CD4-positive, alpha-beta T cell treated with Interleukin-21 for 1 hour (primary cell): Measurements from ENCODE around the gene CLRN2.

Experiments used
- DNase-seq: peaks from one replicate; pipeline ENCODE4 v3.0.0-alpha.2; 2020

The CLRN2 gene, protein sequence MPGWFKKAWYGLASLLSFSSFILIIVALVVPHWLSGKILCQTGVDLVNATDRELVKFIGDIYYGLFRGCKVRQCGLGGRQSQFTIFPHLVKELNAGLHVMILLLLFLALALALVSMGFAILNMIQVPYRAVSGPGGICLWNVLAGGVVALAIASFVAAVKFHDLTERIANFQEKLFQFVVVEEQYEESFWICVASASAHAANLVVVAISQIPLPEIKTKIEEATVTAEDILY

DNA sequence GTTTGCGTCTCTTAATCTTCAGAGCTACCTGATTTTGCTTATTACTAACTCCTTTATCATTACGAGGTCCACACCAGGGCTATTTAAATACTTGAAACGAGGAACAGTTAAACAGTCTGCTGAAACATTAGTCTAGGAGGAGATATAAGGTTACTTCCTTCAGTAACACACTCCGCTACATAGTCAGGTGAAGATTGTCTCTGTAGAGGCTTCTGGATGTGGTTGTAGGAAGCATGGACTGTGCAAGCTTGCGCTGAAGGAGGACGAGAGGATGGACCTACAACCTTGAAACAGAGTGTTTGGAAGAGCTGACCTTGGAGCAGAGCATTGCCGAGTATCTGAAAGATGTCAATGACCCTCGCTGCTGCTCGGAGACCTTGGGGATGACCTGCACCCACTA, at the start of gene CLRN2:
Gene CLRN2, plus strand, starts transcription at position 301 of the 400 bp plus-strand sequence. CDS start 102 bp downstream, outside the sequence.
- no peak for DNase-seq

DNA sequence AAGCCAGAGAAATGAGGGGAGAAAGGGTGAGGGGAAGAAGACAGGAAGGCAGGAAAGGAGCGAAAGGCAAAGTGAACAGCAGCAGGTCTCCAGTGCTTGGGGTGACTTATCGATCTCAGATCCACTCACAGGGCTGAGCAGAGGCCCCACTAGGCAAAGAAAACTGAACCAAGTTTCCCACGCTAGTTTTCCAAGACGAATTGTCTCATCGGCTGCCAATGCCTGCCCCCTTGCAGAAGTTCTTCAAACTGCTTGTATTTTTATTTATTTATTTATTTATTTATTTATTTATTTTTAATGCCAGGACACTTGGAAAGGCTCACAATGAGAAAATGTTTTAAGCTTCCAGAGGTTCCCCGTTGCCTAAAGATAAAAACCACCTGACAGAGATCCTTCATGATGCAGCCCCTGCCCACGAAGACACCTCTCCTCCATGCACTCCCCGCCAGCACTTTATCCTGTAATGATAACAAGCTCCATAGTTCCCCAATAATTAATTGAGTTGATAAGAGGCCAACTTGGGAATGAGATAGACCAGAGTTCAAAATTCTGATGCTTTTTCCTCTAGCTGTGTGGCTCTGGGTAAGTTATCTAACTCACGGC, 46.2 kb upstream of the CLRN2 start:
- no peak for DNase-seq

DNA sequence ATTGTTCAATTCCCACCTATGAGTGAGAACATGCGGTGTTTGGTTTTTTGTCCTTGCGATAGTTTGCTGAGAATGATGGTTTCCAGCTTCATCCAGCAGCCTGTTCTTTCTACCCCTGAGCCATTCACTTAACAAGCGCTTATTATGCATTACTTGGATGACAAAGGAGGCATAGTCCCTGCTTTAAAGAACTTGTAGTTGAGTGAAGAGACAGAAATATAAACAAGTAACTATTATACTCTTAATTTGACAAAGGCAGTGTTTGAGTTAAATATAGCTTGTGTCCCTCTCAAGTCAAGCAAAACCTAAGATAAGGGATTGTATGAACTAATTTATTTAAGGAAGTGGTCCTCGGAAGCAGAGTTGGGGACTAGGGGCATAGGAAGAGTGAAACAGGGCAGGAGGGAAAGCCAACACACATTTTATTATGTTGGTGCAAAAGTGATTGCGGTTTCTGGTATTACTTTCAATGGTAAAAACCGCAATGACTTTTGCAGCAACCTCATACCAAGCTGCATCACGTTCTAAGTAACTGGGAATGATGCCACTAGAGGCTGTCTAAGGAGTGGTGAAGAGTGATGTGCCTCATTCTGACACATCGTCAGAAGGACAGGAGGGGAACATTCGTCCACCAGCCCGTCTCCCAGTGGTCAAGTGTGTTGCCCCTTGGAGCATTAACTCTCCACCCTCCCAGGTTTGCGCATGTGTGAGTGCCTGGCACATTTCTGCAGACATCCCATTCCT, 44.9 kb upstream of the CLRN2 start:
- no peak for DNase-seq

DNA sequence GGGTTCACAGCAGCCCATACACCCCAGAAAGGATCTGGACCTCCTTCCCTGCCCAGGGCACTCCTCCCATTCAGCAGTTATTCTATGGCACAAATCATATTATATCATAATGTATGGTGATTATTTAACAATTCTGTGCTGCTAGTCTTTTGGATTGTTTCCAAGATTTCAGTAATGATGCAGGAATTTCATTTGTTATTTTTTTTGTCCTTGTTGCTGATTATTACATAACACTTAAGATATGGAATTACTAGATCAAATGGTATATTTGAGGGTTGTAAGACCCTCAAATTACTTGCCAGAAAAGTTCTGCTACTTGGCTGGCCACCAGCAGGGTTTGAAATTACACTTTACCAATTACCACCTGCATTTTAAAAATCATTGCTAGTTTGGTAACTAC, 39.5 kb upstream of the CLRN2 start:
- no peak for DNase-seq

DNA sequence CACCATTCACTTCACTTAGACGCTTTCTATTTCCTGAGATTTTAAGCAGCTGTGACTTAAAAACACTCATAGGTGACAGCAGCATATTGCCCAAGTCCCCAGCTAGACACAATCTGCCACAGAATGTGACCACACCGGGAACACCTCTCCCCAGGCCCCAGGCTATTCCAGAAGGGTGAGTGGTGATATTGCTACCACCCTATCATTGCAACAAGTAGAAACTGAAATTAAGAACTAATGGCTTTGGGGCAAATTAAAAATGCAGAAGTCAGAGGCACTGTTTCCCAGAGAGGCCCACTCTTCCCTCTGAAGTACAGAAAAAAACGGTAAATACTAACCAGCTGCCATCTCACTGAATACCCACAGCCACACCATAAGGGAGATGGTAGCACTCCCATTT, 38.1 kb upstream of the CLRN2 start:
- no peak for DNase-seq

DNA sequence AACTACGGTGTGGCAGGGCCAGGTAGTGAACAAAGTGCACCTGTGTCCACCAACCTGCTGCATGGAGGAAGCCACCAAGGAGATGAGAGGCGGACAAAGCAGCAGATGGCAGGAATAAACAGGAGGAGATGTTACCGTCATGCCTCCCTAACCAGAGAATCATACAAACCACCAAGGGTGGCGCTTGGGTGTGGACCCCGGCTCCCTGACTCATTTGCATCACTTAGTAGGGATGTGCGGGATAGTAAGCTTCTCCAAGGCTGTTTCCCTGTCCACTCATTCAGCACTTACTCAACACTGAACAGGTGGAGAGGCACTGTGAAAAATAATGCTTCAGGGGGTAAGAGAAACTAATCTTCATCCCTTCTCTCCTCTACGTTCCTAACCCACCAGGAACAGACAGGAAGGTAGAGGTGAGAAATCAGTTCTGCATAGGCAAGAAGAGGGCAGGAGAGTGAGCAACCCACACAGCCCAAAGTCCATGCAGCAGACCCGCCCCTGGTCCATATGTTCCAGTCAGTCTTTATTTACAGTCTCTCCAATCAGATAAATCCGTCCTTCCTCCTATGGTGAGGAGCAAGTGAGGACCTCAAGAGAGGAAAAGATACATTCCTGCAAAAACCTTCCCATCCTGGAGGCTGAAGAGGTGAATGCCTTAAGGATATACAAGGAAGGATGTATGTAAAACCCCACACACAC, 37.0 kb upstream of the CLRN2 start:
- no peak for DNase-seq

DNA sequence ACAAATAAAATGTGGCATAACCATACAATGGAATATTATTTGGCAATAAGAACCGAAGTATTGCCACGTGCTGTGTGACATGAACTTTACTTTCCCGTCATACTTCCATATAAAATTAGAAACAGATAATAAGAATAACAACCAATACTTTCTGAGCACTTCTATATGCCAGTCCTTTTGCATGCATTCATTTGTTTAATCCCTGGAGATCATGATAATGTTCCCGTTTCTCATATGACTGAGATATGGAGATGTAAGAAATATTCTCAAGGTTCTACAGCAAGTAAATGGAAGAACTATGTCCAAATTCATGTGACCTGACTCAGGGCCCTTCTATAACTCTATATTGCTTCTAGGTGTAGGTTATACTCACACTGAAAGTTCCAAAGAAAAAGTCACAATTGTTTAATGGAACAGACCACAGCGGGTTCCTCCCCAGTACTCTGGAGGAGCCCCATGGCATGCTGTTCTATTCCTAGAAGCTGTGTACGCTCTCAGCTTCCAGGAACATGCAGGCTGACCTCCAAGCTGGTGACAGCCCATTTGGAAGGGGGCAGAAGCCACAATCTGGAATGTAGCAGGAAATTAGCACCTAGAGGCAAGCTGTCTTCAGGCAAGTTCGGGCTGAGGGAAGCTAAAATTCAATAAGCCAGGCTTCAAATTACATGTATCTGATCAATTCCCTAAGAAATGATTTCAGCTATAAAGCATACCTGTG, 34.6 kb upstream of the CLRN2 start:
- DNase-seq: no peak

DNA sequence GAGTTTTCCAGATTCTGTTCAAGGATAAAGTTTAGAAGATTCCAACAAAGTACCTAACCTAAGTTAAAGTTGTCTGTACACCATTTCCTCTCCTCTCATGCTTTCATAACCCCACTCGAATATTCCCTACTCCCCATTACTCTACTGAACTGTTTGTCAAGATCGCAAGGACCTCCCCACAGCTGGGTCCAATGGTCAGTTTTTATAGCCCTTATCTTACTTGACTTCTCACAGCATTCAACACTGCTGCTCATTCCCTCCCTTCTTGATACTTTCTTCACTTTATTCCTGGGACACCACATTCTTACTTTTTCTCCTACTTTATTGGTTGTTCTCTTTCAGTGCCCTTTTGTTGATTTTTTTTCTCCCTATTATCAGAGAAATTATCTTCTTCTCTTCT, 34.0 kb upstream of the CLRN2 start:
- DNase-seq: no peak

DNA sequence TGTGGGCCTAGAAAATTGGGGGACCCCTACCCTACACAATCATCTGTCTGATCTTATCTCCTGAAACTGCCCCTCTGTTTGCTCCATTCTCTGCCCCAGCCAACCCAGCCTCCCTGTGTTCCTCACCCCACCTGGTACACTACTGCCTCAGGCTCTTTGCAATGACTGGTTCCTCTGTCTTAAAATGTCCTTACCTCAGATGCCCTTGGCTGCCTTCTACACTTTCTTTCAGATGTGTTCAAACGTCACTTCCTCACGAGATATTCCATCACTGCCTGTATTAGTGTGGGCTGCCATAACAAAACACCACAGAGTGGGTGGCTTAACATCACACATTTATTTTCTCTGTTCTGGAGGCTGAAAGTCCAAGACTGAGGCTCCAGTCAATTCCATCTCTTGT, 32.2 kb upstream of the CLRN2 start:
- DNase-seq: no peak

DNA sequence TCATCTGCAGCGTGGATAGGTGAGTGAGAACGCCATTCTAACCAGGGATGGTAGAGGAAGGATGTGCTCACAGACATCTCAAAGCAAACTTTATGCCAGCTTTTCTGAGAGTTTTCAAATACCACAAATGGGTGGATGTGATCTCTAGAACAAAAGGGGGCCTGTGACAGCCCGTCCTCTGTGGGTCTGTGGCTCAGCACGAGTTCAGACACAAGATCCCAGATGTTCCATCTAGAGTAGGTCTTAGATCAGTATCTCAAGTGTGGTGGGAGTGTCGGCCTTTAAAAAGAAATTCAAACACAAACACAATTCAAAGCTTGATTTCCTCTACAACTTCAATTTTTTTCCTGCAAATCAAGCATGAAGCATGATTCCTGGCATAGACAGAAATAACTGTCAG, 25.8 kb upstream of the CLRN2 start:
- DNase-seq: no peak

DNA sequence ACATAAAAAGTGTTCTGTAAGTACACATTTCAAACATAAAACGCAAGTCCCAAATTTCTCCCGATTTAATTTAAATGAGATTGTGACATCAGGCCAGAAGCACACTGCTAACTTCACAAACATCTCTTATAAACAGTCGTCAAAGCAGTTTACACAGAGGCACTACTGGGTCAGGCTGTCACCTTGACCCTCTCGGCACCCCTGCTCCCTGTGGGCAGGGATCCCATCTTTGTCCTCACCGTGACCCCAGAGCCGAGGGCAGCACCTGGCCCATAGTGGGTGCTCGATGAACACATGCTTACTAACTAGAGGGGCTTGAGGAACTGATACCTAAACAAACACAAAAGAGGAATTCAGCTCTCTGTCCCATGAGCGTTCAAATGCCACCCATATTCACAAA, 25.2 kb upstream of the CLRN2 start:
- DNase-seq: no peak

DNA sequence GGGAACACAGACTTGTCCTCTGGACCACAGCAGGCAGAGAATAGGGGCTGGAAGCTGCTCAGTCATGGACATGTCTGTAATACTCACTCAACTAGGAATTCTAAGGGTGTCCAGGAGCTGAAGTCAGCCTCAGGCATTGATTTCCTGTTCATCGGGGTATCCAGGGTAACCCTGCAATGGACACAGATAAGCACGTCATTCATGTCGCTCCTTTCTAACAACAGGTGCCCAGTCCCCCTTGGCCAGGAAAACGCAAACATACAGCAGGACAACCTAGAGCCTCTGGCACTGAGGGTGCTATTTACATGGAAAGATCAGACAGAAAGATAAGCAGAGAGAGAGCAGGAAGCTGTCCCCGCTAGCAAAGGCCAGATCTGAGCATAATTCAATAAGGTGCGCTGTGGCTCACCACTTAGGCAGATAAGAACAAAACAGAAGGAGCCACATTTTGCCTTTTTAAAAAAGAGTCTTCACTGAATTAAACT, 24.3 kb upstream of the CLRN2 start:
- no peak for DNase-seq

DNA sequence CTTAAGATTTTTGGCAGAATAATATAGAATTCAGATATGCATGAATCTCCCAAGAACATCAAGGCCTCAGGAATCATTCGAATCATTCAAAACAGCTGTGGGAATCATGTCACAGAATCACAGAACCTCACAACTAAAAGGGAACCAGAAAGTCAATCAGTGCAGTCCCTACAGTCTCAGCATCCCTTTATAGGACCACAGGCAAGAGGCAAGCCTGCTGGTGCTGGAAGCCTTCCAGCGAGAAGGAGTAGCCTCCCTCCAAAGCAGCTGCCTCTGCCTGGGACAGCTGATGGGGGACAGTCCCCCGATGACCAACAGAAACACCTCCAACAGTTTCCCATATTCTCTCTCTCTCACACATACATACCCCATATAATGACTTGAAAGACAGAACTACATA, 23.8 kb upstream of the CLRN2 start:
- no peak for DNase-seq

DNA sequence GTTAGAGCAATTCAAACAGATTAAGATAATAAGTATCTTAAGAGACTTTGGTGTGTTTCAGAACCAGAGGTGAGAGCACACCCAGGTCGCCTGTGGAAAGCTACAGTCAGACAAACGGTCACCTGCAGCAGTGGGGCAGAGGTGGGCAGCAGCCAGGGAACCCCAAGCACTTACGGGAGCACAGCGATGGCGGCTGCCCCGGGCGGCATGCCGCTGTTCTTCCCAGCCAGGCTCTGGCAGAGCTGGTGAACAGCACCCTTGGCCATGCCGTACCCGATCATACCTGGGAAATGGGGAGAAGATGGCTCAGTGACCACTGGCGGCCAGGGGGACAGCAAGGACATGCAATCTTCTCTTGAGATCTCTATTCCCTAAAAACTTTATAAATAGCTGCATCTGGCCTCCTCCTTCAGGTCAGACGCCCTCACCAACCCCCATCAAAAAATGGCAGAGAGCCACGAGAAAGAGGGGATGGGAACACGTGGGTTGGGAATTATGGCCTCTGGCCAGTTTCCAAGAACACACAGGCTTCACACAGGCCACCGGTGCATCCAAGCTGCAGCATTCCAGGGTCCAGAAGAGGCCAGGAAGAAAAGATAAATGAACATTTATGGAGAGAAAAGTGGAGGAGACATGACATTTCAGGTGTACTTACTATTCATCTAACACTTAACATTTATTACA, 22.8 kb upstream of the CLRN2 start:
- no peak for DNase-seq

DNA sequence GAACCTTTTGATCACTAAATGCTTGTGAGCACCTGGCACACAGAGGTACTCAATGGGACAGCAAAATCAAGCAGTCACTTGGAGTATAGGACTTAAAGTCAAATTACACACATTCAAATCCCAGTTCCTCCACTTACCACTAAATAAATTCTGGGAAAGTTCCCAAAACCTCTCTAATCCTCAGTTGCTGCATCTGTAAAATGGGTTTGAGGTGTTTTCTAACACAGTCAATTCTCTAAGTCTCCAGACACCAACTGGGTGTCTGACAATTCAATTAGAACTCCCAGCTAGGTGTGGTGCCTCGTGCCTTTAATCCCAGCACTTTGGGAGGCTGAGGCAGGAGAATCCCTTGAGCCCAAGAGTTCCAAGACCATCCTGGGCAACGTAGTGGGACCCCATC, 22.1 kb upstream of the CLRN2 start:
- no peak for DNase-seq

DNA sequence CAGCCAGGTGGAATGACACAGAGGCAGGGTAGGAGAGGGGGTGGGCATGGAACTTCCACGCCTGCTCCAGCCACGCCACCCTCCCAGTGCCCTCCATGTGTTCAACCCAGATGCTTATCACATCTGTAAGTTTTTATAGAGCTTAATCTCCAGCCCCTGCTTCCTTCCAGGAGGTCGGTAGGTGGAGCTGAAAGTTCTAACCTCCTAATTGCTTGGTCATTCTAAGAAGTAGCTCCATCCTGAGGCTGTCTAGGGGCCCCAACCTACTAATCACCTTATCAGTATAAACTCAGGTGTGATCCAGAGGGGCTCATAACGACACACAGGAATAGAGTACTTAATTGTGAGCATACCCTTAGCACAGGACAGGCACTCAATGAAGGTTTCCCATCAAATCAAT, 21.3 kb upstream of the CLRN2 start:
- DNase-seq: no peak

DNA sequence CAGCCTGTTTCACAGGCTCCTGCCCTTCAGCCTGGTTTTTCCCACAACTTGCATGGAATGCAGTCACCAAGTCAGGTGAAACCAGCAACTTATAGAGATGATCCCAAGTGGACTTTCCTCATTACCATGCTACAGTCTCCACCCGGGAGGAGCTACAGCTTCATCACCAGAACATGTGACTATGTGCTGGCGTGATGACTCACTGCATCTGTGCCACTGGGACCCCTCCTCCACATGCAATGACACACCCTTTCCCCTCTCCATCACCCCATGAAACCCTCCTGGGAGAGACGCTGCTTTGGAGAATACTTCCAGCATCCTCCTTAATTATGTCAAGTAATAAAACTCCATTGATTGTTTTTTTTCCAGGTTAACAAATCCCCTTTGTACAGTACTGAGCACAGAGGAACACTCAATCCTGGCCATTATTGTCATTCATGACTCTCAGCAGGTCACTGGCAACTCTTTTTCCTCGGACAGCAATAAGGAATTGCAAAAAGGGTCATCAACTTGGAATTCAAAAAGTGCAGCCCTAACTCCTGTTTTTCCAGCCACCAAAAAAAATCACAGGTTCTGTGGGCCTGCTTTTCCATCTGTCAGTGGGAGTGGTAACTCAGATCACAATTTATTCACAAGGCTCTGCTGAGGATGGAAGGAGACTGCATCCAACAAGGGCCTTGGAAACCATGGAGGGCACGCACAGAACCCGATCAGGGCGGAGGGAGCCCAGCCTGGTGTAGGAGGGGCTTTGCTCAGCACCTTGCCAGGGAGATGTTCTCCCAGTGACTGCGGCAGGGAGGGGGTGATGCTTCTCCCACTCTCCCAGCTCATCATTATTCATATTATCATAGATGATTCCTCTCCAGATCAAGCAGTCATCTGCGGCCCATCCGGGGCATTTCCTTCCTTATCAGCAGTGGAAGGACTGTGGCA, 20.4 kb upstream of the CLRN2 start:
- DNase-seq: no peak

DNA sequence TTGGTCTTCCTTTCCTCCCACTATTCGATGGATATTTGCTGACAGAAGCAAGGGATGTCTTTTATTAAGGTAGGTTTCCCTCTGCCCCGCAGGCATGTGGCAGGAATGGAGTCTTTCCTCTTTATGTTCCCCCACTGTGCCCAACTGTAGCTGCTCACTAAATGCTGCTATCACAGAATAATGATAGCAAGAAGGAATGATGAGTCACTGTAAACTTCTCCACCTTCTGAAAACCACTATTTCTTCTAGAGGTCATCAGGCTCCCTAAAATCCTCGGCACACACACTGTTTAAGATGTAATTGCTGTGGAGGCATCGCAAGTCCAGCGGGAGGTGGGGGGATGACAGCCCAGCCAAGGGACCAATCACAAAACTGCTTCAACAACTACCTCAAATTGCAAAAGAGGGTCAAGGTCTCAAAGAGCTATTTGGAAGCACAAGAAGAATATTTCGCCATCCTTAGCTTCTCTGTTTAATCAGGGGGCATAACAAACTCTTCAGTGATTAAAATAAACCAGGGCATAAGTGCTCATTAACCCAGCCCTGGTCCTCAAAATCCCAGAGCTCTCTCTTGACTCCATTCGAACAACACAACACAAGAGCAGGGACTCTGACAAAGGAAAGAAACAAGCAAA, 17.0 kb upstream of the CLRN2 start:
- no peak for DNase-seq

DNA sequence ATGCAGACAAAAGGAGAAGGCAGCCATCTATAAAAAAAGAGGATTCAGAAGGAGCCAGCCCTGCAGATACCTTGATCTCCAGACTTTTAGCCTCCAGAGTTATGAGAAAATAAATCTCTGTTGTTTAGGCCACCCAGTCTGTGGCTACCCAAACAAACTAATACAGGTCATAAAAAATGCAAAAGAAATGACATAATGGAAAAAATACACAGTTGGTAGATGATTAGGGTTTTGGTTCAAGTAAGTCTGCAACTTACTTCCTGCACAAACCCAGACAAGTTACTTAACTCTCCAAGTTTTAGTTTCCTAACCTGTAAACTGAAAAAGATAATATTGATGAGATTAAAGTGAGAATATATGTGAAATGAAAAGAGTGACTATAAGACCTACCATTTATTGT, 14.4 kb upstream of the CLRN2 start:
- DNase-seq: no peak

DNA sequence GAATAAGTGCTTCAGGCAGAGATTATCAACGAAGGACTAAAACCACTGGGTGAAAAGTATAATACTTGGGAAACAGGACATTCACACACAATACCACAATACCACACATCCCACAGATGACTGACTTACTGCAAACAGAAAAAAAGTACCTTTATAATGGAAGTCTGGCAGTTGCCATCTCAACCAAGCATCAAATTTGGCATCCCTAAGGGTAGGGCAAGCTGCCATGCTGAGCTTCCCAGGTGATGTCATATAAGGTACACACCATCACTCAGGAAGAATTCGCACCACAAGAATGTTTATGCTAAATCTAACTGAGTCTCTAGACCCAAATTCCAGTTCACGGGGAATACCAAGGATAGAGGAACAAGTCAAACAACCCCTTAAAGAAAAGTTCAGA, 12.2 kb upstream of the CLRN2 start:
- DNase-seq: no peak

DNA sequence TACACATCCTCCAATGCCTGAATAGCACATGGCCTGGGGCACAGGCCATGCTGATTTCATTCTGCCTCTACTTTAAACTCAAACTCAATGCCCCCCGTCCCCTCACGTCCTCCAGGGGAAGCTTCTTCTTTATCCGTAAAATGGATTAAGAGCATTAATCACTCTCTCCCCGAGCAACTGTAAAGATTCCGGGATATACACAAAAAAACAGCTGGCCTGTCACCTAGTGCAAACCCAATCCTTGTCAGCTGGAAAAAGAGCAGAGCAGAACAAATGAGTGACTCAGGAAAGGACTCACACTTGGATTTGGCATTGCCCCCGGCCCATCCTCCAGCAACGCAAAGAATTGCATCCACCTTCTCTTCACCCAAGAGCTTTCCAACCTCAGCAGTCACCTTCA, 10.9 kb upstream of the CLRN2 start:
- no peak for DNase-seq
